Activated CD8-positive, alpha-beta memory T cell treated with anti-CD3 and anti-CD28 coated beads for 1 hour (primary cell): ENCODE data around the gene DEGS2.
"Not testable (repeated sequence)": the region's sequence is repeated elsewhere in the genome, so short reads cannot be mapped to it uniquely, and the experiment has no call there.

ENCODE experiments used
- DNase-seq, 2 donors: peaks; one replicate each; pipeline ENCODE4 v3.0.0-alpha.2; 2020; ENCODE audit warnings: low read depth in 1 of 2; ENCODE audit errors: extremely low read depth in 1 of 2

DEGS2 gene

GRCh38 chr14:100180671-100181070, 21.2 kb upstream of the DEGS2 start:
- DNase-seq: not testable (repeated sequence)

DNA sequence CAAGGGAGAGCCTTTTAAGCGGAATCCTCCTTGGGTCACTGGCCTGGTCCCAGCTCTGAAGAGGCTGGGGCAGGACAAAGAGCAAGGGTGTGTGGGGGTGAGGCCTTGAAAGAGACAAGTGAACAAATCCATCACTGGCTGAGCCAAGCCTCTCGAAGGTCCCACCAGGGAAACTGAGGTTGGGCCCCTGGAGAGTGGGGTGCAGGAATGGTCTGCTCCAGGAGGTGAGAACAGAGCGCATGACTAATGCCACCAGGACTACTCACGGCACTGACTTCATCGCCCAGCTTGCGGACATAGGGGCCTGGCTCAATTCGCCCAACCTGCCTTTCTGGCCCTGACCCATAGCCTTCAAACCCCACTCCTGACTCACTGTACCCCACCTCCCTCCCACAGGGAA, 19.2 kb upstream of the DEGS2 start:
- DNase-seq: no peak

DNA sequence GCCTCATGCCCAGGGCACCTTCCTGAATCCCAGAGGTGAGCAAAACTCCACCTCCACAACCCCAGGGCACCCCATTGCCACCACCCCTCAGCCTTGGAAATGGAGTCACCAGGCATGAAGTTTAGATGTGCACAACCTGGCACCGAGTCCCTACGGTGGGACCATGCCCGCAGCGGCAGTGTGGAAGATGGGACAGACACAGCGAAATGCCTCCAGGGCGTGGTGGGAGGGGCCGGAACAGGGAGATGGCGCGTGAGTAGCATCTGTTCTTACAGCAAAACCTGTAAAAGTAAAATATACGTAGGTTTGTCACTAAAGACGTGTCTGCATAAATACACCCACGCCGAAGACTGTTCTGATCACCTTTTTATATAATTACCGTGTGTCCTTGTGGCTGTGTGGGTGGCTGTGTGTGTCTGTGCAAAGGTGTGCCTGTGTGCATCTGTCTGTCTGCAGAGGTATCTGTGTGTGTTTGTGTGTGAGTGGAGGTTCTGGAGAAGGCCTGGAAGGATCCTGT, 17.4 kb upstream of the DEGS2 start:
- DNase-seq: no peak

- DNase-seq: no peak
These were observed 13.9 kb upstream of the DEGS2 start for GRCh38 chr14:100173353-100173752.

DNA sequence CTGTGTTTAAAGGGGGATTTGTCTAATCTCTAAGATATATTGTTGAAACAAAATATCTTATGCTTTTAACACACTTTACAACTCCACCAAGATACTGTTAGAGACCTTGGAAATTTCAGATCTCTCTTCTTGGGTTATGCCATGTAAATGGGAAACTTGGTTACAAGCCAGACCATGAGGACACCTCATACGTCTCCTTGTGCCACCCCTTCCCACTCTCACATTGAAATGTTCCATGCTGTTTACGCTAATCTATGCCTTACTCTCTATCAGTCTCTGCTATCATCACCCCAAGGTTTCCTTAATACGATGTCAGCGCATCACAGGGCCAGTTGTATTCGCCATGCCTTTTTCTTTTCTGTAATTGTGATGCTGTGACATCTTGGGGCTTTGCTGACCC, 13.4 kb upstream of the DEGS2 start:
- no peak for DNase-seq

DNA sequence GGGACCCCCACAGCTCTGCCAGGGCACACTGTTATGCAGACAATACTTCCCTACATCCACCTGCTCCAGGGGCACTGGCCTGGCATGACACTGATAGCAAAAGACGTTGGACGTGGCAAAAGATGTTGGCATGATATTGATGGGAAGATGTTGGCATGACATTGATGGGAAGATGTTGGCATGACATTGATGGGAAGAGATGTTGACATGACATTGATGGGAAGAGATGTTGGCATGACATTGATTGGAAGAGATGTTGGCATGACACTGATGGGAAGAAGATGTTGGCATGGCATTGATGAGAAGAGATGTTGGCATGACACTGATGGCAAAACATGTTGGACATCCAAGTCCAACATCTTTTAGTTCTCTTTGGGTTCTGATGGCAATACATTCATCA, 11.4 kb upstream of the DEGS2 start:
- no peak for DNase-seq

GRCh38 chr14:100168506-100168905, 9.1 kb upstream of the DEGS2 start:
- DNase-seq: no peak

DNA sequence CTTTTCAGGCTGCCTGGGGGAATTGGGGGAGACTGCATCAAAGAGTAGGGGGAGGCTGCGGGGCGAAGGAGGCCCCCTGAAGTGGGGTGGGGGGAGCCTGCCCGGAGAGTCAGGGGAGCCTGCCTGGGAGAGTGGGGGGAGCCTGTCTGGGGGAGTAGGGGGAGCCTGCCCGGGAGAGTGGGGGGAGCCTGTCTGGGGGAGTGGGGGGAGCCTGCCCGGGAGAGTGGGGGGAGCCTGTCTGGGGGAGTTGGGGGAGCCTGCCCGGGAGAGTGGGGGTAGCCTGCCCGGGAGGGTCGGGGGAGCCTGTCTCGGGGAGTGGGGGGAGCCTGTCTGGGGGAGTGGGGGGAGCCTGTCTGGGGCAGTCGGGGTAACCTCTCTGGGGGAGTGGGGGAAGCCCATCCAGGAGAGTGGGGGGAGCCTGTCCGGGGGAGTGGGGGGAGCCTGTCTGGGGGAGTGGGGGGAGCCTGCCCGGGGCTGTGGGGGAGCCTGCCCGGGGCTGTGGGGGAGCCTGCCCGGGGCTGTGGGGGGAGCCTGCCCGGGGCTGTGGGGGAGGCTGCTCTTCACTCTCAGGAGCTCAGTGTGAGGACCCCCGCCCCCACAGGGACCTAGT, 6.5 kb upstream of the DEGS2 start:
- no peak for DNase-seq

DNA sequence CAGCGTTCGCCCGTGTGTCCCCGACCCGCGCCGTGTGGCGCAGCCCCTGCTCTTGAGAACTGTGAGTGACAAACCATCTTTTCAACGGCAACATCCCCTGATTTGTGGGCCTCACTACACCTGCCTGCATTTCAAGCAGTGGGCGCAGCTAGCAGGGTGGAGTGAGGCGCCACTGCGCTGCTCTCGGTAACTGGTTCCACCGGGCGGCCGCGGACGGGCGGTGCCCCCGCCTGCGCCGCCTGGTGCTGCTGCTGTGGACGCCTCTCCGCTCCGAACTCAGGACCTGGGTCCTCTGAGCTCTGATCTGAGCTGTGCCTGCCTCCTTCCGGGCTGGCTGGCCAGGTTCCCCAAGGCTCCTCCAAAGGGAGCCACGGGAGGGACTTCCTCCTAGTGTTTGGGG, 5.9 kb upstream of the DEGS2 start:
- no peak for DNase-seq

- no peak for DNase-seq
These were observed 1.1 kb upstream of the DEGS2 start for GRCh38 chr14:100160534-100160916.

DNA sequence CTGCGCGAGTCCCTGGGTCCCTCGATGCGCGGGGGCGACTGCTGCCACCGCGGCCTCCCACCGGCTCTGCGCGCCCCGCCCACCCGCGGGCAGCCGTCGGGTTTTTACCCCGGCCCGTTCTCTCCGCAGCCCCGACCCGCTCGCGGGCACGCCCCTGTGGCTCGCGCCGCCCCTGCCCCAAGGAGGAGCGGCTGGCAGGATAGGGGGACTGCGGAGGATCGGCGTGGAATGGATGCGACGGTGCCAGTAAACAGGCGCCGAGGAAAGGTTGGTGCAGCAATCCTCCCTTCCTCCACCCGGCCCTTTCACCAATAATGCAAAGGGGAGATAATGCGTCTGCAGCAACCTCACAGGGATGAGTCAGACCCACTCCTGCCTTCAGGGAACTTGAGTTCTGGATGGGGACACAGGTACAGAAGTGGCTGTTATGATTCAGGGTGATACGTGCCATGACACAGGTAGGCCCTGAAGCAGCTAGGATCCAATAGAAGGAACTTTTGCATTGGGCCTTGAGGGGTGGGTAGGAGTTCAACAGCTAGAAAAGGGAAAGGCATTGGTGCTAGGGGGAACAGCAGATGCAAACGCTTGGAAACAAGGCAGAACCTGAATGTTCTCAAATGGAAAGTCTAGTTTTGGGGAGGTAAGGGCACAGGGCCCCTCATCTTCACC, 554 bp upstream of the DEGS2 start:
- DNase-seq: no peak

DNA sequence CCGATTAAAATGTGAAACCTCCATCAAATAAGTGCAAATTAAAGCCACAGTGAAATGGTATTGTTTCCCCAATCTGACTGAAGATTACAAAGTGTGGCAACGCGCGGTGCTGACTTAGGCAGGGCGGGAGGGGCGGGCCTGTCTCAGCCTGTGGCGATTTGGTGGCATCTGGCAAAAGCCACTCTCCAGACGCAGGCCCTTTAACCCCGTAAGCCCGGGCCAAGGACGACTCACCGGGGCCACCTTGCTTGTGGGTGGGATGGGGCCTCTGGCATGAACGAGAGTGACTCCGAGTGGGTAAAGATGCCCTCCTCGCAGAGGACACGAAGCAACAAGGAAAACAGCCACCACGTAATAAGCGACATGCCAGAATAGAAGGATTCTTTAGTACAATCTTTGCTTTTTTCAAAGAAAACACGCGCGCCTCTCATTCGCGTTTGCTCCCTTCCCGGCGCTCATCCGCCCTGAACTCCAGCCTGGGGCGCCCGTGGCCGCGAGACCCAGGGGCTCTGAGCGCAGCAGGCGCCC, 815 bp downstream of the DEGS2 start:
- no peak for DNase-seq

- not testable (repeated sequence) for DNase-seq
These were observed 1.8 kb downstream of the DEGS2 start for GRCh38 chr14:100157548-100158232.

- DNase-seq: no peak
These were observed 2.7 kb downstream of the DEGS2 start for GRCh38 chr14:100156776-100157175.

DNA sequence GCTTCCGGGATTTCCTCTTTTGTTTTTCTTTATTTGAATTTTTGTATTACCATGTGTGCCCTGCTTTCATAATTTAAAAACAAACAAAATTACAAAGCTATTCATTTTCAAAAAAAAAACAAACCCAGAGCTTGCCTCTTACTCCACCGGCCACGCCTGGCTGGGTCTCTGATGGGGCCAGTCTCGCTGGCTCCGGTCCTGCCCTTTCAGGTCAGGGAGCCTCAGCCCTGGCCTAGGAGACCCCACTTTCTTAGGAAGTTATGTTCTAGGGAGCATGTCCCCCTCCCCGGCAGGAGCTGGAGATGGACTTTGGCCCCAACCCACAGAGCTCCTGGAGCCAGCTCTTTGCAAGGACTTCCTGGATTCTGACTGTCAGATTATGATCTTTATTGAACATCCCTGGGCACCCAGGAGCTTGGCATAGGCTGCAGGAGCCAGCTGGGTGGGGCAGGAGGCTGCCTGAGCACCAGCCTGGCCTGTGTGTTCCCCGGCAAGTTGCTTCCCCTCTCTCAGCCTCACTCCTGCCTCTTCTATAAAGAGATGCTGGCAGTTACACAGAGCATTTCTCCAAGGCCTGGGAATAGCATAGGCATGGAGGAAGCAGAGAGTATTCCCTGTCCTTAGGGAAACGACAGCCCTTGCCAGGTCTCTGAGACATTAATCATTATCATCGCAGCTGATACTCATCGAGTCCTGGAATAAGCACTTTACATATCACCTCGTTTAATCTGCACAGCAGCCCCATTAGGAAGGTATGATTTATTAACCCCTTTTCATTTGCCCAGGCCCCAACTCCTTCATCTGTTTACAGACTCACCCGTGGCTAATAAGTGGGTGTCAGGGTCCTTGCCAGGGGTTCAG, 3.5 kb downstream of the DEGS2 start:
- DNase-seq: no peak

- no peak for DNase-seq
These were observed 4.3 kb downstream of the DEGS2 start for GRCh38 chr14:100155049-100155621.

- no peak for DNase-seq
These were observed 5.9 kb downstream of the DEGS2 start for GRCh38 chr14:100153560-100153959.

DNA sequence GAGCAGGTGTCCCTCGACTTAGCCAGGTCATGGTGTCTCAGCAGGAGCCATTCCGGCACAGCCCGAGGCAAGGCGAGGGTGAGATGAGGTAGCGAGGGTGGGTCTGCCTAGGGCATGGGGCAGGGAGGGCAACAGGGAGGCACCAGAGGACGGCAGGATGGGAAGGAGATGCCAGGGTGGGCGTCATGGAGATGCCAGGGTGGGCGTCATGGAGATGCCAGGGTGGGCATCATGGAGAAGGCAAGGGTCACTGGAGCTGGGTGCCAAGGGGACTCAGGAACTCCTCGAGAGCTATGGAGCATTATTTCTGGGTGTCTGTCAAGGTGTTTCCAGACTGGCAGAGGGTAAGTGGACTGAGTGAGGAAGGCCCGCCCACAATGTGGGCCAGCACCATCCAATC, 7.4 kb downstream of the DEGS2 start:
- no peak for DNase-seq

DNA sequence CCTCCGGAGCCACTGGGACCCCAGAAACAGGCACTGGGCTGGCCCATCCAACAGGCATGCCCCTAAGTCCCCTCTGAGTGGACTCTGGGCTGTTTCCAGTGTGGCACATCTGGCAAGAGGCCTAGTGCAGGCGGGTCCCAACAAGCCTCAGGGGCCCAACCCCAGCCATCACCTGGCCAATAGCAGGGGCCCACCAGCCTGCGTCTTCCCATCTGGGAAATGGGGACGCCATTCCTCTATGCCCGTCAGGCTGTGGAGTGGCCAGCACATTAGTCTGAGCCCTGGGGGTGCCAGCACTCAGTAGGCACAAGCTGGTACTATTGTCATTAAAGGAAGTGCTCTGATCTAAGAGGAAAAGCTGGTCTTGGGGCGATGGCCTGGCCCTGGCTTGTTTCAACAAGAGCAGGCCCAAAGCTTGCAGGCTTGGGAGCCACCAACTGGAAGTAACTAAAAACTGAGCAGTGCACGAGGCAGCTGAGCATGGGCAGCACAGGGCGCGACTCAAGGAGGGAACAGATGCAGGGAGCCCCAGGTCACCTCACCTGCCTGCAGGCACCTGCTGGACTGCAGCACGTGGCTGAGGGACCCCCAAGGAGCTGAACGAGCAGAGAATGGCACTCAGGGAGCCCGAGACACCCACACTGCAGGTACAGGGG, 8.4 kb downstream of the DEGS2 start:
- no peak for DNase-seq
